HUES6 (cell line): ENCODE results near the gene HDAC5.
A peak's percentile ranks its signal among the peaks of the same experiment; 100 is the strongest.
"Not testable (repeated sequence)": the region's sequence is repeated elsewhere in the genome, so short reads cannot be mapped to it uniquely, and the experiment has no call there.

ENCODE experiments used
- H3K27ac ChIP-seq: 2 replicates; pipeline ENCODE4 v1.7.0; 2013; ENCODE audit warnings: low read depth, mild to moderate bottlenecking, low read length, inconsistent platforms
- H3K27me3 ChIP-seq: 2 replicates; pipeline ENCODE4 v1.6.1; 2013; ENCODE audit warnings: low read length; ENCODE audit not compliant: control insufficient read depth, insufficient read depth
- H3K36me3 ChIP-seq: 2 replicates; pipeline ENCODE4 v1.6.1; 2013; ENCODE audit warnings: low read length; ENCODE audit not compliant: control insufficient read depth, insufficient read depth
- H3K4me1 ChIP-seq: 2 replicates; pipeline ENCODE4 v1.6.1; 2013; ENCODE audit warnings: low read length; ENCODE audit not compliant: control insufficient read depth, insufficient read depth
- H3K4me3 ChIP-seq: 2 replicates; pipeline ENCODE4 v1.5.1; 2013; ENCODE audit warnings: low read depth, low read length
- H3K9ac ChIP-seq: one replicate; pipeline ENCODE4 v1.6.1; 2013; ENCODE audit warnings: mild to moderate bottlenecking, low read length
- H3K9me3 ChIP-seq: 2 replicates; pipeline ENCODE4 v1.6.1; 2013; ENCODE audit warnings: low read depth, low read length; ENCODE audit not compliant: control insufficient read depth, insufficient read depth

The HDAC5 gene

DNA sequence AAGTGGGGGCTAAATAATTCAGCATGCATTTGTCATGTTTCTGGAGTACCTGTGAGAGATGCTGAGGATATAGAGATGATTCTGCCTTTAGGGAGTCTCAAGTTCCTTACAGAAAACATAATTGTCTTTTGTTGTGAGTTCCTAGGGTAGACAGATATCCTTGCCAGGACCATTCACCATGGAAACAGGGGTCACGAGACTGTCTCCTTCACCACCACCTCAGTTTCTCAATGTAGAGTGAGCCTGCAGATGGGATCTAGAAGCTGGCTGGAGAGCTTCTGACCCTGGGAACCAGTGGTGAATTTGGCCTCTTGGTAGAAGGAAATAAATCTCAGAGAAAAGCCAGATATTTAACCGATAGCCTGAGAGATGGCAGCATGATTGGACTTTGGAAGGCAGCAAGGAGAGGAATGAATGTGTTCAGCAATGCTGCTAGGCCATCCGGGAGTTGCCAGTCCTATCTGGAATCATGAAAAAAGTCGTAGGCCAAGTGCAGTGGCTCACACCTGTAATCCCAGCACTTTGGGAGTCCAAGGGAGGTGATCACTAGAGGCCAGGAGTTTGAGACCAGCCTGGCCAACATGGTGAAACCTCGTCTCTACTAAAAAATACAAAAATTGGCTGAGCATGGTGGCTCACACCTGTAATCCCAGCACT is 7.4 kb upstream of the HDAC5 start:
- no peak overlapping the region for H3K9ac ChIP-seq
- no peaks in the 10 kb centered on the region for H3K4me1 ChIP-seq
- no peak overlapping the region for H3K27ac ChIP-seq
- H3K4me3 ChIP-seq: no peak overlapping the region
- H3K9me3 ChIP-seq: no peaks in the 10 kb centered on the region
- H3K27me3 ChIP-seq: no peaks in the 10 kb centered on the region
- H3K36me3 ChIP-seq: no peaks in the 10 kb centered on the region

DNA sequence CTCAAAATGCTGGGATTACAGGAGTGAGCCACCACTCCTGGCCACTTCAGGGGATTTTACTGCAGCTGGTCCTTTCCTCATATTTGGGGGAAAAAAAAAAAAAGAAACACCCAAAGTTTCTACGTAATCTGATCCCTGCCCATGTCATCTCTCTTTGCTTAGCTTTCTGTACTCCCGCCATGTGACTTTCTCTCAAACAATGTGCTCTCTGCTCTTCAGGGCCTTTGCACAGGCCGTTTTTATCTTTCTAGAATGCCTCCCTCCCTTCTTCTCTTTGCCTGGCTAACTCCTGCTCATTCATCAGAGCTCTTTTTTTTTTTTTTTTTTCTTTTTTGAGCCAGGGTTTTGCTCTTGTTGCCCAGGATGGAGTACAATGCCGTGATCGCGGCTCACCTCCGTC is 4.9 kb upstream of the HDAC5 start:
- Histone ChIP-seq H3K4me1 (0 out of 2 replicates have a peak, but pooled peaks cover 3% of the 10 kb centered on the region), H3K4me3 (no peak overlapping the region), H3K36me3 (no peaks in the 10 kb centered on the region), H3K27me3 (no peaks in the 10 kb centered on the region), H3K9ac (no peak overlapping the region), H3K27ac (no peak overlapping the region), H3K9me3 (no peaks in the 10 kb centered on the region)

DNA sequence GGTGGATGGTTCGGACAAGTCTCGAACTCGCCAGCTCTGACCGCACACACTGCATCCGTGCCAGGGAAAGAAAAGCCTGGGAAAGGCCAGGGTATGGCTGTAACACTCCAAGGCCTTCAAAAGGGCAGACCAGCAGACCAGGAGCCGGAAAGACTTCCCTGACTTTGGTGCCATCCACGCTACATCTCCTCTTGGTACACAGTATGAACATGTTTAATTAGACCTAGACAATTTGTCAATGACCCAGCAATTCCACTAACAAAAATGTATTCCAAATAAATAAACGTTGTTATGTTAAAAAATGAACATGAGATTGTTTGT is 637 bp upstream of the HDAC5 start:
- Histone ChIP-seq H3K27me3 (no peaks in the 10 kb centered on the region), H3K4me1 (peaks cover 26% of the 10 kb centered on the region), H3K9me3 (no peaks in the 10 kb centered on the region), H3K27ac (peak overlapping the region; percentile 86; the same call in 1 of the 2 replicates), H3K36me3 (no peaks in the 10 kb centered on the region), H3K9ac (peak overlapping the region; percentile 91), H3K4me3 (peak overlapping the region; percentile 92)

DNA sequence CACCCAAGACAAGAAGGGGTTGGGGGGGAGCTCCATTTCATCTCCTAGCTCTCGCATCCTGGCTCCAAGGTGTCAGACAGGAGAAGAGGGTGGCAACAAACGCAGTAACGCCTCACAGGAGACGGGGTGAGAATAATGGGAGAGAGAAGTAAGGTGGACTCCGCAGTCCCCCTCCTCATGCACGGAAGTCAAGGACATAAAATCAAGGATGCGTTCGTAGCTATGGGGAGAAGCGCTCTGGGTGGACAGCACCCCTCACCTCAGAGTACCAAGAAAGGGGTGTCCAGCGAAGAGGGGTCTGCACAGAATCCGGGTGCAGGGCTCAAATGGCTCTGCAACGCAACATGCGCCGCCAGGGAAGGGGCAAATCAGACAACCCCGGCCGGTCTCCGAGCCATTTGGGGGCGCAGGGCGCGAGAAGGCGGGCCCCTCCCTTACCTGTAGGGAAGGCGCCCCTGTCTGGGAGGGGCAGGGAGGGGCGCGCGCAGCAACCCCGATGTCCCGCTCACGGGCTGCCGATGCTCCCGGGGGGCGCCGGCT is 555 bp downstream of the HDAC5 start:
- Histone ChIP-seq H3K4me1 (peaks cover 37% of the 10 kb centered on the region), H3K36me3 (no peaks in the 10 kb centered on the region), H3K9me3 (no peaks in the 10 kb centered on the region), H3K9ac (peak overlapping the region; percentile 84), H3K4me3 (peak overlapping the region; percentile 98), H3K27ac (peak overlapping the region; percentile 82; the same call in 1 of the 2 replicates), H3K27me3 (no peaks in the 10 kb centered on the region)

DNA sequence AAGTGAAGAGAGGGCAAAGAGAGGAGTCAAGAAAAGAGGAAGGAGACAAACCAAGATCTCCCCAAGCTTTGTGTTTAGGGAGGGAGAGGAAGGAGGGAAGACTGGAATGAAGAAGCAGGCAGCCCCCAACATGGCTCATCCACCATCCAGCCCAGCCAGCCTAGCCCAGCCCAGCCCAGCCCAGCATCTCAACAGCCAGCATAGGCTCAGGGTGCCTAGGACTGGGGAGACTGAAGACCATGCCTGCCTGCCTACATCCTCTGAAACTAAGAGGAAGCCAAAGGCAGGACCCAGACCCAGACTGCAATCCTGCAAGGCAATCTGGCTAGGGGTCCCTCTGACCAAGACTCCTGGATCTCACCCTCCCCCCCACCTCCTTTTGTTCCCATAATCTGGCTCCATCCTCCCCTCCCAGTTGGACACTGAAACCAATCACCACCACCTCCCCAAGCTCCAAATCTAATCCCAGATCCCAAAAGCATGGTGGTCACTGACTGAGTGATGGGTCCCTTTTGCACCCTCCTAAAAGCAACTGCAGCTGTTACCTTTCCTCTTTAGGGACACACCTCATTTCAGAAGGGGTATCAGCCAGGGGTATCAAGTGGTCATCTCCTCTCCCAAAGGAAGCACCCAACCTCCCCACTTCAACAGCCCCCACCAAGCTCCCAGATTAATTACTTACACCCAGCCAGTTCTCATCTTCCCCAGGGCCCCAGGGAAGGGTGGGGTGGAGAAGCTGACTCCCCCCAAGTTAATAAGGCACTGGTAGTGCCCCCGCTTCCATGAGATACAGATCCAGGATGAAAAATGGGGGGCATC is 1.2 kb downstream of the HDAC5 start:
- Histone ChIP-seq H3K27ac (no peak overlapping the region), H3K36me3 (no peaks in the 10 kb centered on the region), H3K4me1 (peaks cover 43% of the 10 kb centered on the region), H3K27me3 (no peaks in the 10 kb centered on the region), H3K9ac (peak overlapping the region; percentile 84), H3K4me3 (peak overlapping the region; percentile 98), H3K9me3 (no peaks in the 10 kb centered on the region)

- Histone ChIP-seq H3K27ac (no peak overlapping the region), H3K9me3 (no peaks in the 10 kb centered on the region), H3K27me3 (no peaks in the 10 kb centered on the region), H3K4me3 (0 out of 2 replicates have a peak overlapping the region, but pooled peaks have one; percentile 98), H3K4me1 (peaks cover 44% of the 10 kb centered on the region), H3K36me3 (no peaks in the 10 kb centered on the region), H3K9ac (no peak overlapping the region)
Observed at GRCh38 chr17:44120851-44121605, 2.4 kb downstream of the HDAC5 start.

DNA sequence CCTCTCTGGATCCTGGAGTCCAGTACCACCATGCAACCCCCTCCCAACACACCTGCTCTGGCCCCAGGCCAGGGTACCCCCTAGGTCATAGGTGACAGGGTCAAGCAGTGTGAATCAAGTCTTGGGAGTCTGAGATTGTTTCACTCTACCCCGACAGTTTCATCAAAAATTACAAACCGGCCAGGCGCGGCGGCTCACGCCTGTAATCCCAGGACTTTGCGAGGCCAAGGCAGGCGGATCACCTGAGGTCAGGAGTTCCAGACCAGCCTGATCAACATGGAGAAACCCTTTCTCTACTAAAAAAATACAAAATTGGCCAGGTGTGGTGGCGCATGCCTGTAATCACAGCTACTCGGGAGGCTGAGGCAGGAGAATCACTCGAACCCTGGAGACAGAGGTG is 3.2 kb downstream of the HDAC5 start:
- H3K9ac ChIP-seq, H3K36me3 ChIP-seq, H3K9me3 ChIP-seq, H3K4me3 ChIP-seq, H3K27ac ChIP-seq, H3K27me3 ChIP-seq: not testable (repeated sequence)
- H3K4me1 ChIP-seq: peaks cover 44% of the 10 kb centered on the region

DNA sequence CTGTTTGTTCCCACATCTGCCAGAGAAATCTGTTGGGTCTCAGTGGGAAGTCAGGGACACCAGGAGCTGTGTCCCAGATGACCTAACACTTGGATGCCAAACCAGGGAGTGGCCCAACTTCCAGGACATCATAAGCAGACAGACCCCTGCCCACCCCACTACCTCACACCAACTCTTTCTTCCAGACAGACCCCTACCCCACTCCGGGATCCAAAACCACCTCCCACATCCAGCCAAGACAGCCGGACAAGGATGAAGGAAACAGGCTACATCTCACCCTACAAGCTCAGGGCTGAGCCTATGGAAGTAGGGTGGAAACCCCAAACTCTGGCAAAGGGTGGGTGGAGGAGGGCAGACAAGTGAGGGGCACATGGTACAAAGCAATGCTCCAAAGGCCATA is 3.6 kb downstream of the HDAC5 start:
- Histone ChIP-seq H3K27me3 (no peaks in the 10 kb centered on the region), H3K9ac (no peak overlapping the region), H3K4me1 (peaks cover 44% of the 10 kb centered on the region), H3K36me3 (0 out of 2 replicates have a peak, but pooled peaks cover 4% of the 10 kb centered on the region), H3K4me3 (no peak overlapping the region), H3K27ac (no peak overlapping the region), H3K9me3 (no peaks in the 10 kb centered on the region)

GRCh38 chr17:44119062-44119461 is 4.4 kb downstream of the HDAC5 start:
- Histone ChIP-seq H3K9ac (no peak overlapping the region), H3K9me3 (no peaks in the 10 kb centered on the region), H3K4me3 (no peak overlapping the region), H3K27ac (no peak overlapping the region), H3K36me3 (0 out of 2 replicates have a peak, but pooled peaks cover 6% of the 10 kb centered on the region), H3K4me1 (peaks cover 42% of the 10 kb centered on the region), H3K27me3 (no peaks in the 10 kb centered on the region)

DNA sequence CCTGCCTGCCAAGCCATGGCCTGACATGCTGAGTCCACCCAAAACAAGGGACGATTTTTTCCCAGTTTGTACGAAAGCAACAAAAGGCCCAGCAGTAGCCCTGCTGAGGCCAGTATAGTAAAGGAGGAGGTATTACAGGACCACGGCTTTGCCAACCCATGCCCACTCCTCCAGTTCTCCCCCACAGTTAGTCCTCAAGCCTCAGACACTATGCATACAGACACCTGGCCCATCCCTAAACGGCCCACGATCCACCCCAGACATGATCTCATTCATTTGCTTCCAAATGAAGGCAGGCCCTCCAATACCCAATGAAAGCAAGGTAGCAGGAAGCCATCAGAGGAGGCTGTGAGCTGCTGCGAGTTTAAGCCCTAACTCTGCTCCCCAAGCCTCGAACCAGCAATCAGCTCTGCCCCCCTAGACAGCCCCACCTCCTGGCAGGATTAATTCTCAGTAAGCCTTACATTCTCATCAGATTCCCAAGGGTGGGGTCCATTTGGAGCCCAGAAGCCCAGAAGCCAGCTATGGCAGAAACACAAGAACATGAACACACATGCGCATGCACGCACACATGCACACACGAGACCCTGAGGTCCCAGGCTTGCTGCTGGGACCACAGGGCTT is 4.9 kb downstream of the HDAC5 start:
- Histone ChIP-seq H3K4me3 (no peak overlapping the region), H3K9me3 (no peaks in the 10 kb centered on the region), H3K36me3 (peaks cover 6% of the 10 kb centered on the region; the same call in 1 of the 2 replicates), H3K27ac (no peak overlapping the region), H3K4me1 (peaks cover 41% of the 10 kb centered on the region), H3K9ac (no peak overlapping the region), H3K27me3 (no peaks in the 10 kb centered on the region)
